ENCODE data around the gene BICD1.
"Not testable (repeated sequence)": the region's sequence is repeated elsewhere in the genome, so short reads cannot be mapped to it uniquely, and the experiment has no call there.

BICD1 gene

GRCh38 chr12:32084753-32085152 is 21.9 kb upstream of the BICD1 start:
- TF ChIP-seq CTCF (IDR thresholded peaks at IDR 0.05; ENCODE audit: low read depth, low read length) = no peak
- no peak for DNase-seq (ENCODE audit: extremely low read depth, low read depth)

- no peak for TF ChIP-seq CTCF (IDR thresholded peaks at IDR 0.05; ENCODE audit: low read depth, low read length)
- DNase-seq (ENCODE audit: extremely low read depth, low read depth) = no peak
Measured at GRCh38 chr12:32087306-32087705, 19.3 kb upstream of the BICD1 start.

GRCh38 chr12:32089156-32089555 is 17.5 kb upstream of the BICD1 start:
- DNase-seq (ENCODE audit: extremely low read depth, low read depth) = peak; percentile 8
- no peak for TF ChIP-seq CTCF (IDR thresholded peaks at IDR 0.05; ENCODE audit: low read depth, low read length)

DNA sequence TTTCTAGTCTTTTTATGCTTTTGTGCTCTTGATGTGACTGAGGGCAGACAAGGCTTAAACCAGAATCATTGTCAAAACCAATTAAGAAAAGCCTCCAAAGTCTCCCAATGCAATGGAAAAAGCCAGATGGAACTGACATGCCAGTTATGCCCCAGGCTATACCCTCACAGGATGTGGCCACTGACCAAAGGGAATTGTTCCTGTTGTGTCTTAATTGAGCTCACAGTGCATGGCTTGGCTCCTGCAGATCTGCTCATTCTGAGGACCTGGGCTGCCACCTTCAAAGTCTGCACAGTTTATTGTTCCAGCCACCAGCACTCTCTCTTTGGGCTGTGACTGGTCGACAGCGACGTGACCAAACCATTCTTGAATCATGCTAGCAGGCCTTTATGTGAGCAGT is 17.1 kb upstream of the BICD1 start:
- TF ChIP-seq CTCF (IDR thresholded peaks at IDR 0.05; ENCODE audit: low read depth, low read length) = no peak
- peak; percentile 20 for DNase-seq (ENCODE audit: extremely low read depth, low read depth)

- DNase-seq (ENCODE audit: extremely low read depth, low read depth) = no peak
- no peak for TF ChIP-seq CTCF (IDR thresholded peaks at IDR 0.05; ENCODE audit: low read depth, low read length)
Measured at GRCh38 chr12:32091696-32092095, 15.0 kb upstream of the BICD1 start.

GRCh38 chr12:32098112-32098511 is 8.5 kb upstream of the BICD1 start:
- no peak for TF ChIP-seq CTCF (IDR thresholded peaks at IDR 0.05; ENCODE audit: low read depth, low read length)
- DNase-seq (ENCODE audit: extremely low read depth, low read depth) = no peak

DNA sequence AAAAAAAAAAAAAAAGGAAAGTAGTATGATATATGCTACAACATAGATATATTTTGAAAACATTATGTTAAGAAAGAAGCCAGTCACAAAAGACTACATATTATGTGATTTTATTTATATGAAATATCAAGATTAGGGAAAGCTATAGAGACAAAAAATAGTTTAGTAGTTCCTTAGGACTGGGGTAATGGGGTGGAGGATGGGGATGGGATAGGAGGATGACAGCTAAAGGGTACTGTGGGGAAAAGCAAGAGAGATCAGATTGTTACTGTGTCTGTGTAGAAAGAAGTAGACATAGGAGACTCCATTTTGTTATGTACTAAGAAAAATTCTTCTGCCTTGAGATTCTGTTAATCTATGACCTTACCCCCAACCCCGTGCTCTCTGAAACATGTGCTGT is 7.4 kb upstream of the BICD1 start:
- DNase-seq (ENCODE audit: extremely low read depth, low read depth) = not testable (repeated sequence)

GRCh38 chr12:32100361-32100760 is 6.3 kb upstream of the BICD1 start:
- TF ChIP-seq CTCF (IDR thresholded peaks at IDR 0.05; ENCODE audit: low read depth, low read length) = no peak
- DNase-seq (ENCODE audit: extremely low read depth, low read depth) = no peak

All from AG09319 (cell line).